ENCODE results near the gene SMIM27. TPM values are rescaled to one million over a fixed set of nuclear protein-coding genes. Genes with fewer than 3 reads are reported as not detected.

Gene SMIM27
- total and polyA plus RNA-seq, 2 of the 13 experiments (the other 11 are each of a cell fraction or from before 2014, with no cell fraction given): 17.9 to 19.0 TPM

- TF ChIP-seq SIN3A (IDR thresholded peaks at IDR 0.05; ENCODE audit: borderline replicate concordance, low read depth, low read length) (peak; percentile 62), GATAD1 (CRISPR knock-in tag; IDR thresholded peaks at IDR 0.05) (peak; percentile 63; the same call in 1 of the 2 replicates), GATA4 (IDR thresholded peaks at IDR 0.05; ENCODE audit: borderline replicate concordance, low read depth) (no peak), ZNF263 (CRISPR knock-in tag; IDR thresholded peaks at IDR 0.05) (0 out of 2 replicates have a peak, but pooled peaks have one; percentile 25), IRF2 (CRISPR knock-in tag; IDR thresholded peaks at IDR 0.05) (peak; percentile 66), FOXA1 (IDR thresholded peaks at IDR 0.05) (no peak), FOXA1 (CRISPR knock-in tag; IDR thresholded peaks at IDR 0.05) (no peak), ARID2 (CRISPR knock-in tag; IDR thresholded peaks at IDR 0.05; ENCODE audit: borderline replicate concordance) (0 out of 2 replicates have a peak, but pooled peaks have one; percentile 47), TMF1 (CRISPR knock-in tag; IDR thresholded peaks at IDR 0.05; ENCODE audit: low read depth) (peak; percentile 24; the same call in 1 of the 2 replicates), MXI1 (IDR thresholded peaks at IDR 0.05; ENCODE audit: borderline replicate concordance, low read depth, low read length) (peak; percentile 75; the same call in 1 of the 3 replicates), TARDBP (CRISPR knock-in tag; IDR thresholded peaks at IDR 0.05) (peak; percentile 69; the same call in 1 of the 2 replicates), HOXA5 (CRISPR knock-in tag; IDR thresholded peaks at IDR 0.05) (0 out of 2 replicates have a peak, but pooled peaks have one; percentile 45), TCF7 (IDR thresholded peaks at IDR 0.05; ENCODE audit: low read depth) (no peak), ELF3 (CRISPR knock-in tag; IDR thresholded peaks at IDR 0.05) (0 out of 2 replicates have a peak, but pooled peaks have one; percentile 32), ZKSCAN8 (CRISPR knock-in tag; IDR thresholded peaks at IDR 0.05; ENCODE audit: borderline replicate concordance) (peak; percentile 53; the same call in 1 of the 2 replicates), ZNF503 (CRISPR knock-in tag; IDR thresholded peaks at IDR 0.05) (no peak), RFXANK (CRISPR knock-in tag; IDR thresholded peaks at IDR 0.05) (no peak), HMG20A (CRISPR knock-in tag; IDR thresholded peaks at IDR 0.05; ENCODE audit: borderline replicate concordance) (0 out of 2 replicates have a peak, but pooled peaks have one; percentile 13), SP140L (CRISPR knock-in tag; IDR thresholded peaks at IDR 0.05; ENCODE audit: borderline replicate concordance) (0 out of 2 replicates have a peak, but pooled peaks have one; percentile 8), TFAP4 (IDR thresholded peaks at IDR 0.05; ENCODE audit: borderline replicate concordance, low read depth) (peak; percentile 53; the same call in 1 of the 2 replicates), GATAD2A (CRISPR knock-in tag; IDR thresholded peaks at IDR 0.05) (peak; percentile 50; the same call in 1 of the 2 replicates), HMGXB4 (CRISPR knock-in tag; IDR thresholded peaks at IDR 0.05; ENCODE audit: borderline replicate concordance in 1 of 2, low read depth in 1 of 2) (0 out of 4 replicates have a peak, but pooled peaks of 1 of the 2 experiments have one; percentile 40), NR2F2 (IDR thresholded peaks at IDR 0.05; ENCODE audit: borderline replicate concordance, low read depth) (peak; percentile 26; the same call in 1 of the 2 replicates), ATM (IDR thresholded peaks at IDR 0.05; ENCODE audit: borderline replicate concordance) (no peak)
These were observed 20.1 kb downstream of the SMIM27 start (continued) for GRCh38 chr9:32571969-32572899.

All from HepG2 (cell line).